Tibial nerve (tissue), 3 donors: ENCODE data around the gene LRP4.

Experiments
- CTCF ChIP-seq, 5 experiments: fragments of 200-600 bp in 3 of 5; fragments of 450-650 bp in 2 of 5; sonication (generic) in 3 of 5; IDR thresholded peaks; one replicate each; pipeline ENCODE4 v1.5.1; 2016 to 2019; ENCODE audit warnings: antibody characterized with exemption in 5 of 5, mild to moderate bottlenecking in 3 of 5, moderate library complexity in 2 of 5
- POLR2A ChIP-seq, 2 donors: fragments of 450-650 bp; IDR thresholded peaks; one replicate each; pipeline ENCODE4 v1.6.1; 2017; ENCODE audit warnings: antibody characterized with exemption in 2 of 2, mild to moderate bottlenecking in 2 of 2, moderate library complexity in 2 of 2

- TF ChIP-seq POLR2A (IDR thresholded peaks at IDR 0.05): no peak
- no peak for TF ChIP-seq CTCF (IDR thresholded peaks at IDR 0.05)
Observed at GRCh38 chr11:46856605-46857343, 61.6 kb downstream of the LRP4 start.
